GM19351 (cell line): ENCODE measurements around the gene ALDH1L1.

ENCODE experiments used
- ATAC-seq: cut with Tn5 transposase; IDR thresholded peaks from one replicate; pipeline ENCODE4 v1.9.1; 2021; ENCODE audit warnings: mild to moderate bottlenecking, moderate library complexity; ENCODE audit not compliant: unreplicated experiment

ALDH1L1 gene

DNA sequence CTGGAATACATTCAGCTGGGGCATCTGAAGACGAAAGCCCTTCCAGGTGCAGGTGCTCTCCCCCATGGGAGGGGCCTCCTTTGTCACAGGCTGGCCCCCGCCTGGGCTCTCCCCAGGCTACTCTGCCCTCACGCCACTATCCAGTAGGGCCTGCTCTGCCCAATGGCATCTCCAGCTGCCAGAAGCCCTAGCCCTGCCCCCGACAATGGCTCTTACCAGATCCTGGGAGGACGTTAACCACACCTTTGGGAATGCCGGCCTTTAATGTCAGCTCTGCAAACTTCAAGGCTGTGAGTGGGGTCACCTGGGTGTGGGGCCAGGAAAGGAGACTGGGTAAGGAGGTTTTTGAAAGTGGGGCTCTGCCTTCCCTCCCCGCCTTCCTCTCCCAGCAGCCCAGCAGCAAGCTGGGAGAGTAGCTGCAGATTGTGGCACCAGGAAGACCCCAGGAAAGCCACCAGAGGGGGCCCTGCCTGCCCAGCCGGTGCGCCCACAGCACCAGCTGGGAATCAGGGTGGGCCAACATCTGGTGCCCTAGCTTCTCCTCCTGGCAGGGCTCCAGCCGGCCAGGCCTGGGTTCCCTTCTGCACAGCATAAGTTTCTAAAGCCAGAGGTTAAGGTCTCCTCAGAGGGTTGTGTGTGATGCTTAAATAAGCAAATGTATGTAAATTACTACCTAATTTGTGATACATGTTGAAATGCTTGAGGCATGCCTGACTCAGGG lies 56.1 kb downstream of the ALDH1L1 start:
- ATAC-seq: no peak

DNA sequence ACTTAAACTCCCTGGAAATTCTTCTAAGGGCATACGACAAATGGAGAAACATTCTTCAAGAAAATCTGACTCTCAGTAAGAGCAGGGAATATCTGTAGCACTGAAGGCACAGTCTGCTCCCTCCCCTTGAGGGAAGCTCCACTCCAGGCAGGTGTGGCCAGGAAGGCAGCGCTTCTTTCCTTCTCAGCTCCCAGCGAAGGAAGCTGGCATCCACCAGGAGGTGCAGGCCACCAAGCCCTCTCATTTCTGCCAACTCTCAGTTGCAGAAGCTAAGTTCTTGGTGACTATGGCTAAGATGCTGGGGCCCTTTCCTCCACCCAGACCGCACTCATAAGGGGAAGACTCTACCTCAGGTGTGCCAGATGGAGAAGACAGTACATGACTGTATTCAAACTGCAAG lies 58.8 kb downstream of the ALDH1L1 start:
- ATAC-seq: no peak

DNA sequence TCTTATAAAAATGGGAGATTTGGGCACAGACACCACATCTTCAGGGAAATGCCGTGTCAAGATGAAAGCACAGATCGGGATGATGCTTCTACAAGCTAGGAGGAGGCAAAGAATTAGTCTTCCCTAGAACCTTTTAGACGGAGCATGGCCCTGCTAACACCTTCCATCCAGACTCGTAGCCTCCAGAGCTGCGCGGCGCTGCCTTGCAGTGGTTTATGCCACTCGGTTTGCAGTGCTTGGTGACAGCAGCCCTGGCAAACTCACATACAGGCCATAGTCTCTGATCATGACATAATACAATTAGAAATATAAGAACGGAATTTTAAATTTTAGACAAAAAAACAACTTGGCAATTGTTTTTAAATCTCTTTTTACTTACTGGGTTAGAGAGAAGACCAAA lies 59.3 kb downstream of the ALDH1L1 start:
- no peak for ATAC-seq

DNA sequence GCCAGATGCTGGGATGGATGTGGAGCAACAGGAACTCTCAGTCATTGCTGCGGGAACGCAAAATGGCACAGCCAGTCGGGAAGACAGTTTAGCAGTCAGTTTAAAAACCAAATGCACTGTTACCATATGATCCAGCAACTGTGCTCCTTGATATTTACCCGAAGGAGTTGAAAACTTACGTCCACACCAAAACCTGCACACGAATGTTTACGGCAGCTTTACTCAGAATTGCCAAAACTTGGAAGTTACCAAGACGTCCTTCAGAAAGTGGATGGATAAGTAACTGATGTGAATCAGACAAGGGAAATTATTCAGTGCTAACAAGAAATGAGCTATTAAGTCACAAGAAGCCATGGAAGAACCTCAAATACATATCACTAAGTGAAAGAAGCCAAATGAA lies 60.4 kb downstream of the ALDH1L1 start:
- no peak for ATAC-seq

DNA sequence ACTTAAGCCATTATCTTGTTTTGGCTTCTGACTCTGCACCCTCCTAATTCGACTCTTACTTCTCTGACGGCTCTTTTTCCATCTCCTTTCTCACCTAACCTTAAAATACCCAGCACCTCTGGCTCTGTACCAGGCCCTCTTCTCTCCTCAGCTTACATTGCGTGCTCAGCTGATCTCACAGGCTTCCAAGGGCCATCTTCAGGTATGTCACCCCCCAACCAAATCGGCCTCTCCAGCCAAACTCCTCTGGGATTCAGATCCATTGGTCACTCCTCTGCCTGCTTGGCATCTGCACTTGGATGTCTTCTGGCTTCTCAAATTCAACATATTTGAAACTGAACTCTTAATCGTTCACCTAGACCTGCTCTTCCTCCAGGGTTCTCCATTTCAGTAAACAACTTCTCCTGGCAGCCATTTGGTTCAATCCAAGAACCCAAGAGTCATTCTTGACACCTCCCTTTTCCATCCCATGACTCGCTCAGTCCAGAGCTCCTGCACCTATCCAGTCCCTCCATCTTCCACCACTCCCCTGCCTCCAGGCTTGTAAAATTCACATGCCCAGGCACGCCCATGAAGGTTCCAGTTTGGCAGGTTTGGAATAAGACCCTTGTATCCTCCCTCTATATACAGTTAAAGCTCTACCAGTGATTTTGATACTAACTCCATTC lies 61.2 kb downstream of the ALDH1L1 start:
- ATAC-seq: no peak

GRCh38 chr3:126118591-126118990 lies 61.8 kb downstream of the ALDH1L1 start:
- ATAC-seq: no peak

DNA sequence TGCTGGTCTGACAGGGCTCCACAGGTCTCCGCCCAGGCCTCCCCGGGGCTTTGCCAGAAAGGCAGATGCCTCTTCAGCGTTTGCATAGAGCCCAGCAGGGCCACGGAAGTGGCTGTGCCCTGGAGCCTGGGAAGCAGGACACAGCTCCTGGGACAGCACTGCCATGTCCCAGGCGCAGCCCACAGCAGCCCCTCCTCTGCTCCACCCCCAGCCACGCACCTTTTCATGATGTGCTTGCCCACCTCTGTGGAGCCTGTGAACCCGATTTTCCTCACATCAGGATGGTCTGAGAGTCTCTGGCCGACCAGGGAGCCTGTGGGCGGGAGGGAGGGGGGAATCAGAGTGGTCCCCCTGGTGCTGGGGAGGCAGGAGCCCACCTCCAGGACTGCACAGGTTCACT lies 62.6 kb downstream of the ALDH1L1 start:
- no peak for ATAC-seq

GRCh38 chr3:126117212-126117611 lies 63.2 kb downstream of the ALDH1L1 start:
- ATAC-seq: no peak

DNA sequence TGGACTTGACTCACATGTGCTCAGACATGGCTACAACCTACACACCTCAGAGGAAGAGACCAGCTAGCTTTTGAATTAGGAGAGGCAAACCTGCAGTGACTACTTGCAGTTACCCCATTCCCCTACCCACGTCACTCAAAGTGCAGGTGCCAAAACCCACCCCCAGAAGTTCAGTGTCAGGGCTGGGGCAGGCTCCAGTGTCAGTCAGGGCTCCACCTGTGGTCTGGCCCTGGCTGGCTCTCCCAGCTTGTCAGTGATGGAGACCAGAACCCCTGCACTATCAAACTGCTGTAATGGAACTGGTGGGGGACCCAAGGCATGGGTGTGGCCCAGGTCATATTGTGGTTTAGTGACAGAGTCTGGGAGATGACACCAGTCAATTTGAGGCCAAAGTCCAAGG lies 63.9 kb downstream of the ALDH1L1 start:
- no peak for ATAC-seq

- ATAC-seq: no peak
Observed at GRCh38 chr3:126114443-126115386, 65.7 kb downstream of the ALDH1L1 start.

GRCh38 chr3:126113733-126114442 lies 66.5 kb downstream of the ALDH1L1 start:
- ATAC-seq: no peak

- no peak for ATAC-seq
Observed at GRCh38 chr3:126113238-126113555, 67.2 kb downstream of the ALDH1L1 start.

- no peak for ATAC-seq
Observed at GRCh38 chr3:126112531-126113237, 67.7 kb downstream of the ALDH1L1 start.

GRCh38 chr3:126111566-126112475 lies 68.6 kb downstream of the ALDH1L1 start:
- no peak for ATAC-seq

DNA sequence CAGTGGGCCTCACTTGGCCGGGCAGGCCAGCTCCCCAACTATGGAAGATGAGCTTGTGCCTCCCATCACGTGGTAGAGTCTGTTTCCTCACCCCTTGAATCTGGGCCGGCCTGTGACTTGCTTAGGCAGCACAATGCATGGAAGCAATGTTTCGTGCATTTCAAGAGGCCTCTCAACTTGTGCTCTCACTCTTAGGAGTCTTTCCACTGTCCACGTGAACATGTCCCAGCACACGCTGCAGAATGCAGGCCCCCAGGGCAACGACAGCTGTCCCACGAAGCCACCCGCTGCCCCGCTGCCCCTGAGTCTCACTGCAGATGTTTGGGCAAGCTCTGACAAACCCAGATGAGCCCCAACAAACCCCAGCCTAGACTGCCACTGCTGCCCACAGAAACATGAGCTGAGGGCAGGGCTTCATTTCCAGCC lies 69.2 kb downstream of the ALDH1L1 start:
- no peak for ATAC-seq

DNA sequence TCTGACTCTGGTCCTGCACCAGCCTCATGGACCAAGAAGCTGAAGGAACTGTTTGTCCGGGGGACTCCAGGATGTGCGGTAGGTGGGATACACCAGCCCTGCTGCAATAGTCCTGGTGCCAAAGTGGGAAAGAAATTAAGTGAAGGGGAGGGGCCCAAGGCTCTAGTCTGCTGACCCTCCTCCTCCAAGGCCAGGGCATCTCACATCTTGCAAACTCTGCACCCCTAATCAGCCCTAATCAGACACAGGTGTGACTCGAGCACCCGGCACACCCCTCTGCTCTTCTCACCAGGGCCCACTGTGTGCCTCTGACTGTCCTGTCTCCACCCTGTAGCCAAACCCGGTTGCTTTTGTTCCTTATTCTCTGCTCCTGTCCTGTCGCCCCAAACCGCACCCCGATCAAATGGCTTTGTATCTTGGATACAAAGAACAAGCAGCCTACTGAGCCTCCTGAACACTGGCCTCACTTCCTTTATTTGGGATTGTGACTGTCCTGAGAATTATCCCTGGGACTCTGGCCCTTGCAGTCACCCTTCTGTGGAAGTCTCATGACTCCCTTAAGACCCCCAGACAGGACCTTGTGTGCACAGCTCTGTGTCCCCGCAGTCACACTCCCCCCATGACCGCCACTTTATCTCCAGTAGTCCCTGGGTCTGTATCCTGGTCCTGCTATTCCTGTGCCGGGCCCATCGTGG lies 69.8 kb downstream of the ALDH1L1 start:
- ATAC-seq: no peak

DNA sequence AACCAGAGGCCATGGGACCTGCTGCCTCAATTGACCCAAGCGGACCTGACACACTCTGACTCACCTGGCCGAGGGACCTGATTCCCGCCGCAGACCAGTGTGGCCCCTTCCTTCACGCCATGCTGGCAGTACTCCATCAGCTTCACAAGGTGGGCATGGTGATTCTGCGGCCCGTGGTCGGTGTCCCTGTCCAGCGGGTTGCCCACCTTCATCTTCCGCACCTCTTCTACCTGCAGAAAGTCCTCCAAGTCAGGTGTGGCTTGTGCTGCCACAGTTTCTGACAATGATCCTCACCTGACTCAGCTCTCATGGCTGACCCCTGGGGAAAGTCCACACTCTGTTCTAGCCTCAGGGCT lies 70.5 kb downstream of the ALDH1L1 start:
- no peak for ATAC-seq

DNA sequence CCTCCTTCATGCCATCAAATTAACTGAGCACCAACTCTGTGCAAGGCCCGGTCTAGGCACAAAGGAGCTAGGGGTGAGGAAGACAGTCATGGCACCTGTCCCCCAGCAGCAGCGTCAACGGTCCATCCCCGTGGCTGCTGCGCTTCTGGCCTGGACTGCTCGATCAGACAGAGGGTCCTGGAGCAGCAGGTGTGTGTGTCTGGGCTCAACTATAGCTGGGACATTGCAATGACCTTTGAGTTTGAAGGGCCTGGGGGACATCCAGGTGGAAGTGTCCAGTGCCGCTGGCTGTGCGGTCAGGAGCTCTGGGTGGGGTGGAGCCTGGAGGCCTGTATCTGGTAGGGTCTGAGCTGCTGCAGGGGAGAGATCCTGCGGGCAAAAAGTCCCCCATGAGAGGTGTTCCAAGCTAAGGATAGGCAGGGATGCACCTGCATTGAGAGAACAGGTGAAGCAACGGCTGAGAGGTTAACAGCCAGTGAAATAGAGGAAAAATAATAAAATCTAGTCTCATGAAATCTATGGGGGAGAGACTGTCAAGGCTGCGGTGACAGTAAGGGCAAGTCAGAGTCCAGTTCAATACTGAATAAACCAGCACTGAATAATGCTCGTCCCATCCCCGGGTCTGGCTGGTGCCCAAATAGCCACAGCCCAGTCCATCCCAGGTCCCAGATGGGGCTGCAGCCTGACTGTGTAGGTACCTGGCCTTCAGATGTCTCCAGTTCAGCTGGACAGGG lies 71.1 kb downstream of the ALDH1L1 start:
- ATAC-seq: no peak
